GM18502 (cell line): ENCODE measurements around the gene SPACA9.

Source experiments
- ATAC-seq: cut with Tn5 transposase; IDR thresholded peaks from one replicate; pipeline ENCODE4 v1.9.1; 2021; ENCODE audit warnings: mild to moderate bottlenecking; ENCODE audit not compliant: unreplicated experiment, poor library complexity

SPACA9 gene

DNA sequence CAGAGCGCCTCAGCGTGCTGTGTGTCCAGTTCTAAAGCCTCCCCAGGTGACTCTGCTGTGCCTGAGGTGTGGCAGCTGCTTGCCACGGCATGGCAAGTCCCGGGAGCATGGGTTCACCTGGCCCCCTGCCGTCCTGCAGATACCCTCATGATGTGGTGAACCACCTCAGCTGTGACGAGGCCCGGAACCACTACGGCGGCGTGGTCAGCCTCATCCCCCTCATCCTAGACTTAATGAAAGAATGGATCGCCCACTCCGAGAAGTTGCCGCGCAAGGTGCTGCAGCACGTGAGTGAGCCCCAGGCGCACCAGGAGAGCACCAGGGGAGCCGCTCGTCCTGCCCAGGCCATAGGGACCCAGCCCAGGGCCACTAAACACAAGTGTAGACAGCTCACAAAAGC, 9.5 kb downstream of the SPACA9 start:
- ATAC-seq = no peak

DNA sequence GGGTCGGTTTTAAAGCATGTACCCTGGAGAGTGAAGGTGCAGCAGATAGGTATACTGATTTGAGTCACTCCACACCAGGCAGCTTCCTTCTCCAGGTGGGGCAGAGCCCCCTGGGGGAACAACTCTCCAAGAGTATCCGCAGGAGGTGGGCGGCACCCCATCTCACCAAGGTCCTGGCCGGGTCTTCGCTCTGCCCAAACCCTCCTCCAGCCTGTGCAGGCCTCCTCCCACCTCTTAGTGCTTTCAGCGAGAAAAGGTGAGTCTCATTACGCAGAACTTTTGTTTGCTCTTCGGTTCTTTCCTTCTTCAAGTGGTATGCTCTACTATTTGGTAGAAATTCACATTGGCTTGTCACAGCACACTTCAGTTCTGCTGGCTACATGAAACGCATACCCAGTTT, 13.7 kb downstream of the SPACA9 start:
- no peak for ATAC-seq

DNA sequence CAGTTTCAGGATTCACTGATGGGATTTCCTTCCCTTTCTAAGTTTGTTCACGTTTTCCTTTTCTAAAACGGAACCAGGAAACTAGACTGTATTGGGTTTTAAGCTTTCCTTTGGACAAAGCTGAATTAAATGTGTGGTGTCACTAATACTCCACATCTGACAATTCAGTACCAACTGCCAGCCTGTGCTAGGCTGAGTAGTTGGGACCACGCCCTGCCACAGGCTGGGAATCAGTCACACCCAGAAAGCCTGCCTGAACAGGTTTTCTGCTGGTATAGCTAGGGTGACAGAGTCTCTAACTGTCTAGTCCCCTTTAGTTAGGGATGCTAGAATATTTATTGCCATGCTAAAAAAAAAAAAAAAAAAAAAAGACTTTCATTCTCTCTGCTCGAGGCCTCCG, 15.6 kb downstream of the SPACA9 start:
- ATAC-seq = no peak

DNA sequence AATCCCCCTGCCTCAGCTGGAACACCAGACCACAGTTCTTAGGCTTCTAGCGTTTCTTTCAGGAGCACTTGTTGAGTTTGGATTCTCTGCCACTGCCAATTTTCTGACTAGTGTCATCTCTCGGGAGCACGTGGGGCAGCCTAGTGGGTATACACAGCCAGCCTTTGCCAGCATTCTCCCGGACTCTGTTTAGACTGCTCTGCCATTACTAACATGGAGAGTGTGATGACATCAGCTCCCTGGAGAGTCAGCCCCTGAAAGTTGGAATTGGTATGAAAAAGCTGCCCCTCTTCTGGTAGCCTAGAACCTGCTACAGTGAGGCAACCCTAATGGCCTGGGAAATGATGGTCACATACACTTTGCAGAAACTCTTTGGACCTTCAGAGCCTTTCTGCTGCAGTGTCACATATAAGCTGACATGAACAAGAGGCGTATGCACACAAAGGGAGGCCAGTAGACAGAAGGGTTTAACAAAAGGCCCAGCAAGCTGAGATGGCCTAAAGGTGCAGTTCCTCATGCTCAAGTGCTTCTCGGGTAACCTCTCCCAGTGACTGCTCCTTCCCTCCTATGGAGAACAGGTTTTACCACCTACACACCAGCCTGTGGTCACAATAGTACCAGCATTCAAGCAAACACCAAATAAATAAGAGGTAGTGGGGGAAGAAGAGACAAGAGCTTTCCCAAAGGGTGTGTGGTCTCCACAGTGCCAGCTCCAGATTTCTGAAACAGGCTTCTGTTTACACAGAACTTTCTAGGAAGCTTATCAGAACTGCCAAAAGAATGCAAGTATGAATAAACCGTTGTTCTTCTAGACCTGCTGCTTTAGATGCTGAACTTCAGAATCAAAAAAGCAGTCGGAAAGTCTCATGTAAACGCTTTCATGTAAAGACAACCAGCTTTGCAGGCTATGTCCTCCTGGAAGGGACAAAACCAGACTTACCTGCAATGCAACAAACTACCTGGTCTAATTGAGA, 16.5 kb downstream of the SPACA9 start:
- ATAC-seq = no peak

DNA sequence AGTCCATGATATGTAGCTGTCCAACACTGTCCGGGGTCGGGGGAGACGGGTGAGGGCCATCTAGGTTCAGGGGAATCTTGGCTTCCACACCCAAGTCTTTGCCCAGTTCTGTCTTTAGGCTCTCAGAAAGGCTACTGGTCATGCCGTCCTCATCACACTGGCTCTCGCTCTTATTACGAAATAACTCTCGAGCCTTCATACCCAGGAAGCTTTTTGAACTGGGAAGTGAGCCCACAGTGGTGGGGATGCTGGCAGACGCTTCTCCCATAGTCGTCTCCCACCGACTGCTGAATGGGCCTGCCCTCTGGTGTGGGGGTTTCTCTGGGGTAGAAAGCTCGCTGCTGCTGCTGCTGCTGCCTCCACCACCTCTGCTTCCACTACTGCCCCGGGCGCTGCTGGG, 17.6 kb downstream of the SPACA9 start:
- ATAC-seq = no peak

DNA sequence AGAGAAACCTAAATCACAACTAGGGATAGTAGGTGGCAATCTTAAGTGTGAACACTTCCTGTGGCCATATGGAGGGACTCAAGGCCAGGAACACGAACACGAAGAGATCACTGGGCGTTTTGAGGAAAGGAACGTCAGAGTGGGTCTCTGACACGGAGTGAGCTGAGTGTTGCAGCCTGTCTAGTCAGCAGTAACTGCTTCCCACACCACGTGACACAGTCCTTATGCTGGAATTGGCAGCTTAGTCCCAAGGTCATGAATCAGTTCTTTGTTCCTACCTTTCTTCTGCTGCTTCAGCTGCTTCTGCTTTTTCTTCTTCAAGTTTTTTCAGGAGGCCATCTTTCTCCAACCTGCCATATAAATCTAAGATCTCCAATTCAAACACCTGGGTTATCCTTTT, 18.2 kb downstream of the SPACA9 start:
- ATAC-seq = no peak

DNA sequence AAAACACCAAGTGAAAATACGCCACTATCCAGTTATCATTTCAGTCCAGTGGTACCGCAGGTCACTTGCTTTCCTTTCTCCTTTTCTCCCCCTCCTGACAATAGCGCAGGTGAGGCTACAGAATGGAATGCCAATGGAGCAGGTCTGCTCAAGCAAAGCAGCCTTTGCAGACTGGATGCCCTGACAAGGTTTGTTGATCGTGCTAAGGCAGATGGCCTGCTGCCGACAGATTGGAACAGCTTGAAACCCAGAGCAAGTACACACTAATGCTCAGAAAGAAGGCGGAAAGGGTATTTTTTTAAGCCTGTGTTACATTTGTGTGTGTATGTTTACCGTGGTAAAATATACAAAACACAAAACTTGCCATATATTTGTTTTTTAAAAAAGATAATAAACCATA, 19.4 kb downstream of the SPACA9 start:
- ATAC-seq = no peak

DNA sequence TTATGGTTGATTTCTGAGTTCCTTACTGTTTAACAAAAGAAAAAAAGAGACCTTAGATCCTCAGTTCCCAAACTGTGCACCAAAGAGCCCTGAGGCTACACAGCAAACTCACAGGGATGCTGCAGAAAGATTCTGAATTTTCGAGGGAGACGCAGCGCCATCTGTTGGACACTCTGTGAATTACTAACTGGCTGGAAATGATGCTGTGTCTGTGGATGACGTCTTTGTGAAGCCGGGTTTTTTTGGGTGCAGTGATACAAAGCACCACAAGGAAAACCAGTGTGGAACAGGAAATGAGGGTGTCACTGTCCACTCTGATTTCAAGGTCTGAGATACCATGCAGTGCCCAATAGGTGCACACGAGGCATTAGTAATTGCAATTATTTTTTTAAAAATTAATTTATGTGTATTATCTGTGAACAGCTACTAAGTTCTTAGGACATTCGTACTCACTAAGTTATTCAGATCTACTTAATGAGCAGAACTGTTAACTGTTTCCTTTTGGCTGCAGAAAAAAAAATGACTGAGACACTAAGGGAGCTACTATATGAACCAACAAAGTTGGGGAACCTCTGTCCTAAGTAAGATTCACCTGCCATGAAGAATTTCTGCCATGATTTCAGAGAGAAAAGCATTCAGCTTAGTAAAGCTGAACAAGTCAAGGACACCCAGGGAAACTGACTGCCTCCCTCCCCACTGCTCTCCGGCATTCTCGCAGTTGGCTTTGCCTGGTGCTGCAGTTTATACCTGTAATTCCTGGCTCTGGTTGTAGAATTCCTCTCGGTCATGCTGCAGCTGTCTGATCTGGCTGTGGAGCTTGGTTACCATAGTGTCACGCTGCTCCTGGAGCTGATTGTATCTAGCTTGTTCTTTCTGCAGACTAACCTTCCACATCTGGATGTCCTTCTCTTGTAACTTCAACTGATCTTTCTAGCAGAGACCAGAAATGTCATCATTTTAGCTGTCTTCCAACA, 23.4 kb downstream of the SPACA9 start:
- no peak for ATAC-seq

DNA sequence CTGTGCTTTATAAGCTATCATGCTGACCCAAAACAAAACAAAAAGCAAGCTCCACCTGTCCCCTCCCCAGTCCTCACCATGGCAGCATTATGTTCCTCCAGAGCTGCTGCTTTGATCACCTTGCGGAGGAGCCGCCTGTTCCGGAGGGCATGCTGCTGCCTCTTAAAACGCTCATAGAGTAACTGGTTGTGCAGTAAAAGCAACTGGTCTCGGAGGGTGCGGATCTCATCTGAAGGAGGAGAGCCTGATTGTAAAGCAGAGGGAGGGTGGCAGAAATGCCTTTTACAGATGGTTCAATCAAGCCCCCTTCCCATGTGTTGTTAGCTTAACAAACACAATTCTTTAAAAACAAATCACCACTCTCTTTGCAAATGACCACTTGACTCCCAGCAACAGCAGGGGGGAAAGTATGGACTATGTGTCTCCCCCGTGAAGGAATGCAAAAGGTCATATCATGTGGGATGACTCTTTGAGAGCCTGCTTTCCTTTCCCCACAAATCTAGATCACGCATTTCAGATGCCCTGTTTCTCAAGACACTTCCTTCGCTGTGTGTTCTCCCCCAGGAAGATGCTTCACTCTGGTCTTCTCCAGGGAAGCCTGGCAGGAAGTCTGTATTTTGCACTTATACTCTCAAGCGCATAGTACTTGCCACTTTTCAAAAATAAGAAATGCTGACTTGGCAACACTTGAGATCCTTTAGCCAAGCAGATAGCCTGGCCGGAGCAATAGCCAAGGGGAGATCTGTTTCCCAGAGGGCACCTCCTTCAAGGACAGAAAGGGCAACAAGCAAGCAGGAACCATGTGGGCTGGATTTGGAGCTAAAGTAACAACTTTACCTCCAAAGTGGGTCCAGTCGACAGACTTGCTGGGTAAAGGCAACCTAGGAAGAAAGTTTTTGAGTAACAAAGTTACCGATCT, 25.1 kb downstream of the SPACA9 start:
- no peak for ATAC-seq

DNA sequence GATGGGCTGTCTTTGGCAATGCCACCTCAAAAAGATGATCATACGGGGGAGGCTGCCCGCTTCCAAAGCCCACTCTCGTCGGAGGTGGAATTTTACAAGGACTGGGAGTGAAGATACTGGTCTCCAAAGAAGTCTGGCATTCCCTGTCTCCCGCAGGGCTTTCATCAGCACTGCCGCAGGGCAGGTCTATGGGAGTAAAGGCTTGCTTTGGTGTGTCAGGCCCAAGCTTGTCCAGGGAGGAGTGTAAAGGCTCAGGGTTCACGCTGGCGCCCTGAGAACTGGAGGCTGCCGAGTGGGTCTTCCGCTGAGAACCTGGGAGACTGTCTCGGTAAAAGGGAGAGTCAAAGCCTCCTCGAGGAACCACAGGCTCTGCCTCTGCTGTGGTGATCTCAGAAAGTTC, 27.0 kb downstream of the SPACA9 start:
- ATAC-seq = no peak

DNA sequence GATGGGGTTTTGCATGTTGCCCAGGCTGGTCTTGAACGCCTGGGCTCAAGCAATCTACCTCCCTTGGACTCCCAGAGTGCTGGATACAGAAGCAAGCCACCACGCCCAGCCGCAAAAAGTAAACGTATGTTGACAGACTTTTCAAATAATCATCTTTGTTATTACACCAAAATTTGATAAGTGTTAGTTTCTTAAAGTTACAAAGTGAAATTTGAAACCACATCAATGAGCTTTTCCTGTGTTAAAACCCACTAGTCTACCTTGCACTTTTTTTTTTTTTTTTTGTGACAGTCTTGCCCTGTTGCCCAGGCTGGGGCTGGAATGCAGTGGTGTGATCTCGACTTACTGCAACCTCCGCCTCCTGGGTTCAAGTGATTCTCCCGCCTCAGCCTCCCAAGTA, 29.9 kb downstream of the SPACA9 start:
- ATAC-seq = no peak

DNA sequence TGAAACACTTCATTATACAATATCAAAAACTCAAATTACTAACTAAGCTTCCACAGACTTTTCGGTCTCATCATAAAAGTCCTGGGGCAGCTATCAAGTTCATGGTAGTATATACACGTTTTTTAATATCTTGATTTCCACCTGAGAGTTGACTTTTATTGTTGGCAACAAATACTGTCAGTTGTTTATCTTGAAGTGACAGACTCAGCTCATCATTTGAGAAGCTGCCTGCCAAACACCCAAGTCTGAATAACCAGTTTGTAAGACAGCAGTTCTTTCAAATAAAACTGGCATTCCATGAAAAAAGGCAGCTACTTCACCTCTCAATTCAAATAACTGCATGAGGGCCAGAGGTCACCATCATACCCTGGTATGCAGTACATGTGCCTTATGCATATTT, 30.6 kb downstream of the SPACA9 start:
- no peak for ATAC-seq

DNA sequence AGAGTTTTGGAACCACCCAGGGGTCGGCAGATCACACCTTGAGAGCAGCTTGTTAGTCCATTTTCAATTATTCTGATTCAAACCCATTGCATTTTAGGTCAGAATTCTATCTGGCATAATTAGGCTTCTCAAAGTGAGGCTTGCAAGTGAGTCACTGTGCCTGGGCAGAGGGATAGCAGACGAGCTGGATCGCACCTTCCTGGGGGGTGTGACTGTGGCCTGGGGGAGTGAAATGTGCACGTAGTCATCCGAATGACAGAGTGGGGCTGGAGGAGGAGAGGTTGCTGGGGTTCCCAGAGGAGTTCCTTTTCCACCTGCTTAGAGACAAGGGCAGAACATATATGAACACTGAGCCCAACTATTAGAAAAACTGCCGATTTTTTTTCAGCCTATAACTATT, 31.7 kb downstream of the SPACA9 start:
- ATAC-seq = no peak

DNA sequence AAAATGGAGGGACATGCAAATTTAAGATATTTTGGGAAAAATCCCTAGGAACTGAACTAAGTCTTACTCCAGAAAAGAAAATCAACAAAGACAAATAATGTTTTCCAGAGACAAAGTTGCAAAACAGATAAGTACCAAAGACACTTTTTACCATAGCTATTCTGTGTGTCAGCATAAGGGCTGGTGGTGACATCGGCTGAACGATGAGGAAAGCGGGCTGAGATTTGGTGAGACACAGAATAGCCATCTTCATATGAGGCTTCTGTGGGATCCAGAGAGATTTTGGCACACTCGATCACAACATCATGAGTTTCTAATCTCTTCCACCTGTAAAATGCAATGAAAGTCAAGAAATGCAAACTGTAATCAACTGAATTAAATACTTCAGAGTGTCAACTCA, 33.4 kb downstream of the SPACA9 start:
- no peak for ATAC-seq

DNA sequence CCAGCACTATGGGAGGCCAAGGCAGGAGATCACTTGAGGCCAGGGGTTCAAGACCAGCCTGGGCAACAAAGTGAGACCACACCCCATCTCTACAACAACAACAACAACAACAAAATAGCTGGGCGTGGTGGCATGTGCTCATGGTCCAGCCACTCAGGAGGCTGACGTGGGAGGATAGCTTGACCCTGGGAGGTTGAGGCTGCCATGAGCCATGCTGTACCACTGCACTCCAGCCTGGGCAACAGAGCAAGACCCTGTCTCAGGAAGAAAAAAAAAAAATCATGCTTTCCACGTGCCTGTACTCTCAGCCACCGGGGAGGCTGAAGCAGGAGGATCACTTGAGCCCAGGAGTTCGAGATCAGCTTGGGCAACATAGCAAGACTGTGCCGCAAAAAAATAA, 36.2 kb downstream of the SPACA9 start:
- no peak for ATAC-seq

DNA sequence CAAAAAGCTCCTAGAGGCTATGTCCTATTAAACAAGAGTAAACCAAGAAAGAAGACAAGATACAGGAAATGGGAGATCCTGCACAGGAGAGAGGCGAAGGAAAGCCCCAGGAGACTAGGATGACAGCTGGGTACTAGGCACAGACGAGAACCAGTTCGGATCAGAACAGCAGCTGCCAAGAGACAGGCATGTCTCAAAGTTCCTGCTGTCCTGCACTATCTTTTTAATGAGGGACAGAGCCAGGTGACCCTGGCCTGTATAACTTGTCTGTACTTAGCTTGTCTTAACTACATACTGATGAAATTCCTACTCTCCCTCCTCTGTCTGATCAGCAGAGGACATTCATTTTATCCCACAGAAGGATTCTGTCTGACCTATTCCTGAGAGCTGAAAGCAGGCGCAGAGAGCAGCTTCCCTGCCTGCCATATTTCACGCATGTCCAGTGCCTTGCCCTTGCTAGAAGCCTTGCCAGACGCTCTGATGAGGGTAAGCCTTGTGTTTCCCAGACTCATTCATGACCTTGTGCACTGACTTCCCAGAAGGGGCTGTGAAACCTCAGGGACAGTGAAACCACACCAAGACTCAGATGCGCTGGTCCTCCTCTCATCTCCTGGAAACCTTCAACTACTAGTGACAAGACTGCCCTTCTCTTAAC, 41.0 kb downstream of the SPACA9 start:
- no peak for ATAC-seq

DNA sequence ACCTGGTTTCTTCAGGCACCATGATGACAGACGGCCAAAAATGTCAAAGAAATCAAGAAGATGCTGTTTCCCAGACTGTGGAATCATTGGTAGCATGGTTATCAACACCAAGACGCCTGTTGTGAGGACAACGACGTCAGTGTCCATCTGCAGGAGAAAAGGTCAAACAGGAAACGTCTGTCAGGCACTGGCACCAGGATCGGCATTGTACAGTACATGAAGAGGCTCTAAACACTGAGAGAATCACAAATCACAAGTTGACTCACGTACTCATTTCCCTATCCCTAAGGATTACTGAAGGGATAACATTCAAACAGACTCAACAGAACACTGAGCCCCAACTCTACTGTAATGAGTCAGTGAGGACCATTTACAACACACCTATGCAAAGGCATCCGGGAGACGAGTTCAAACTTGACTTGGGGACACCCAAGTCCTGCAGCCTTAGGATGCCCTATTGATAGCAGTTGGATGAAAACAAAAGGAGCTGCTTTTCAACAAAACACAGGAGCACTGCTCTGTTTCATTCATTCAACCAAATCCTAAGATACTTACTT, 44.7 kb downstream of the SPACA9 start:
- ATAC-seq = no peak

DNA sequence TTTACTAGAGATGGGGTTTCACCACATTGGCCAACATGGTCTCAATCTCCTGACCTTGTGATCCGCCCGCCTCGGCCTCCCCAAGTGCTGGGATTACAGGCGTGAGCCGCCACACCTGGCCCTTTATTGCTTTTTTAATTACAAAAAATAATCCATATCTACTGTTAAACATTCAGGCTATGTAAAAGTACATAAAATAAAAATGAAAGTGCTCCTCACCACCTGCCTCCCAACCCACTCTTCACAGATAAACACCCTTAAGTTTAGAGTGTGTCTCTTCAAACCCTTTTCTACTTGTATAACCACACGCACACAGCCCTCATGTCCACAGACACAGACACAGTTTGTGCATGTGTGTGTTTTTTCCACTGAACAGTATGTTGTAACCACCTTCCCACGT, 49.0 kb downstream of the SPACA9 start:
- no peak for ATAC-seq

DNA sequence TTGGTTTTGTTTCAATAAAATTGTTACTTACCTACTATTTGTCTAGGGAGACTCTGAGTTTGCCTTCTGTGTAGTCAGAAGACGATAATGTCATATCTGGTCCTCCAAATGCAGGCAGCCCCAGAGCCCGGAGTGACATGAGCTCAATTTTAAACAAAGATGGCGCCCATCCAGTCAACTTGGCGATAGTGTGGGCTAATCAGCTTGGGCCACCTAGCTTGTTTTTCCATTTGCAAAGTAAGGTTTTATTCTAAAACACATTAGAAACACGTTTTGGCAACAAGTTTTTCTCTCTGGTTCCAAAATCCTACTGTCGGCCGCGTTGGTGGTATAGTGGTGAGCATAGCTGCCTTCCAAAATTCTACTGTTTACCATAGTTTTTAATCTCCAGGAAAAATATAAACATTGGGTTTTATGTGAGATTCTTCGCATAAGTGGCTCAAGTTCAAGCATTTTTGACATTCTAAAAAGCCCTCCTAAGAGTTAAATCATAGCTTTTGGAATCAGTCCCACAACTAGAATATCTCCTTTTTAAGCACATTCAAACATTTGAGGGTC, 52.6 kb downstream of the SPACA9 start:
- no peak for ATAC-seq
